HepG2 (cell line): ENCODE measurements around the gene CARD9. TPM values are rescaled to one million over a fixed set of nuclear protein-coding genes. Genes with fewer than 3 reads are reported as not detected.

ENCODE experiments used
- ADNP ChIP-seq: sonication (generic); formaldehyde crosslinking; IDR thresholded peaks from 2 replicates; pipeline ENCODE4 v1.4.0; 2020; ENCODE audit warnings: missing genetic modification reagents
- ARID2 ChIP-seq: sonication (generic); formaldehyde crosslinking; IDR thresholded peaks from 2 replicates; pipeline ENCODE4 v1.8.1; 2022; ENCODE audit warnings: mild to moderate bottlenecking, missing genetic modification reagents, borderline replicate concordance
- BCL3 ChIP-seq: sonication (generic); formaldehyde crosslinking; IDR thresholded peaks from 2 replicates; pipeline ENCODE4 v1.5.1; 2020; ENCODE audit warnings: mild to moderate bottlenecking, missing genetic modification reagents, moderate library complexity
- CBX2 ChIP-seq, 2 experiments: fragments of 200-600 bp in 1 of 2; sonication (generic); formaldehyde crosslinking in 1 of 2; IDR thresholded peaks; 2 replicates each; pipeline versions ENCODE4 v1.7.0 to v1.8.1; 2018 to 2022; ENCODE audit warnings: low read depth in 2 of 2, low read length in 1 of 2, mild to moderate bottlenecking in 1 of 2, missing genetic modification reagents in 1 of 2
- CEBPZ ChIP-seq: IDR thresholded peaks from 2 replicates; pipeline ENCODE4 v1.6.1; 2012; ENCODE audit warnings: low read length, improper control_type of control experiment
- CHCHD3 ChIP-seq: sonication (generic); formaldehyde crosslinking; IDR thresholded peaks from 2 replicates; pipeline ENCODE4 v1.8.0; 2022; ENCODE audit warnings: mild to moderate bottlenecking, missing genetic modification reagents, moderate library complexity
- JUND ChIP-seq: sonication (generic); formaldehyde crosslinking; IDR thresholded peaks from 2 replicates; pipeline ENCODE4 v1.8.0; 2022; ENCODE audit warnings: mild to moderate bottlenecking, missing genetic modification reagents
- KDM4B ChIP-seq: sonication (generic); formaldehyde crosslinking; IDR thresholded peaks from 2 replicates; pipeline ENCODE4 v1.4.0; 2020; ENCODE audit warnings: missing genetic modification reagents
- KLF16 ChIP-seq, 2 experiments: sonication (generic) in 1 of 2; formaldehyde crosslinking in 1 of 2; IDR thresholded peaks; 2 replicates each; pipeline versions ENCODE4 v1.6.1 to v1.8.0; 2016 to 2023; ENCODE audit warnings: missing genetic modification reagents in 2 of 2, missing compliant biosample characterization in 1 of 2
- MED1 ChIP-seq: sonication (generic); formaldehyde crosslinking; IDR thresholded peaks from 2 replicates; pipeline ENCODE4 v1.4.0; 2020; ENCODE audit warnings: missing genetic modification reagents
- NFKB2 ChIP-seq: sonication (generic); formaldehyde crosslinking; IDR thresholded peaks from 2 replicates; pipeline ENCODE4 v1.4.0; 2020; ENCODE audit warnings: missing genetic modification reagents, borderline replicate concordance
- PAXIP1 ChIP-seq: sonication (generic); formaldehyde crosslinking; conservative IDR thresholded peaks from 2 replicates; pipeline ENCODE4 v1.4.0; 2020; ENCODE audit warnings: mild to moderate bottlenecking, missing genetic modification reagents, moderate library complexity
- SRSF1 ChIP-seq: fragments of 200-400 bp; formaldehyde crosslinking; optimal IDR thresholded peaks from 2 replicates; pipeline ENCODE3; 2017; ENCODE audit warnings: mild to moderate bottlenecking, low read depth, low read length, moderate library complexity
- TBL1XR1 ChIP-seq: fragments of 150-350 bp; IDR thresholded peaks from 2 replicates; pipeline ENCODE4 v1.6.1; 2014; ENCODE audit warnings: borderline replicate concordance, low read length; ENCODE audit not compliant: partially characterized antibody
- ZIK1 ChIP-seq: sonication (generic); formaldehyde crosslinking; IDR thresholded peaks from 2 replicates; pipeline ENCODE4 v1.5.0; 2020; ENCODE audit warnings: mild to moderate bottlenecking, low read depth, missing genetic modification reagents, borderline replicate concordance
- ZNF629 ChIP-seq: sonication (generic); formaldehyde crosslinking; conservative IDR thresholded peaks from 2 replicates; pipeline ENCODE4 v1.5.0; 2020; ENCODE audit warnings: missing genetic modification reagents
- ZNF737 ChIP-seq: sonication (generic); formaldehyde crosslinking; IDR thresholded peaks from 2 replicates; pipeline ENCODE4 v1.5.0; 2020; ENCODE audit warnings: missing genetic modification reagents, mild to moderate bottlenecking, borderline replicate concordance
- ZNF816 ChIP-seq: sonication (generic); formaldehyde crosslinking; IDR thresholded peaks from 2 replicates; pipeline ENCODE4 v1.8.0; 2022; ENCODE audit warnings: missing genetic modification reagents, mild to moderate bottlenecking, borderline replicate concordance
- polyA plus RNA-seq, 8 experiments: library from polyadenylated mRNA; depleted of rRNA in 3 of 8; stranded (reverse) in 7 of 8; unstranded in 1 of 8; fragments of >200 nt; fragmentation: Illumina TruSeq in 4 of 8; extraction: Trizol in 4 of 8; gene quantifications; 2 replicates each; pipeline versions ENCODE4 v1.2.1 to v1.2.3, GENCODE V29; 2011 to 2016; ENCODE audit warnings: low read depth in 4 of 8, missing spikeins in 1 of 8, mixed read lengths in 1 of 8; ENCODE audit not compliant: insufficient read depth in 1 of 8
- total RNA-seq, 5 experiments: library from RNA; depleted of rRNA; stranded (reverse); fragments of >200 nt; fragmentation: Illumina TruSeq; extraction: Trizol; gene quantifications; 2 replicates each; pipeline ENCODE4 v1.2.3, GENCODE V29; 2016; ENCODE audit warnings: low read depth in 1 of 5

CARD9 gene
- total and polyA plus RNA-seq, 2 of the 13 experiments (the other 11 are each of a cell fraction or from before 2014, with no cell fraction given) = 3.3 to 7.4 TPM

- TF ChIP-seq SRSF1 (no peak), KLF16 (CRISPR knock-in tag; IDR thresholded peaks at IDR 0.05) (no peak), MED1 (CRISPR knock-in tag) (no peak), BCL3 (CRISPR knock-in tag) (no peak), PAXIP1 (CRISPR knock-in tag) (no peak), CHCHD3 (CRISPR knock-in tag) (no peak), CEBPZ (no peak), ZNF816 (no peak), ZNF629 (peak; percentile 83), ZIK1 (CRISPR knock-in tag) (no peak), NFKB2 (no peak), CBX2 (IDR thresholded peaks at IDR 0.05; ENCODE audit: low read depth, low read length) (no peak), CBX2 (CRISPR knock-in tag; IDR thresholded peaks at IDR 0.05; ENCODE audit: low read depth) (no peak), ADNP (no peak), ARID2 (CRISPR knock-in tag) (no peak), KDM4B (no peak), ZNF737 (CRISPR knock-in tag) (no peak), JUND (CRISPR knock-in tag) (no peak), TBL1XR1 (no peak)
Observed at GRCh38 chr9:136343121-136343883, 30.2 kb downstream of the CARD9 start (continued).
